HEK293T (cell line): ENCODE results near the gene C20orf204.

Experiments used
- ARNT ChIP-seq: fragments of 450-650 bp; IDR thresholded peaks from 2 replicates; pipeline ENCODE4 v1.6.1; 2017; ENCODE audit warnings: mild to moderate bottlenecking
- FOXA1 ChIP-seq: fragments of 450-650 bp; IDR thresholded peaks from 2 replicates; pipeline ENCODE4 v1.6.1; 2016; ENCODE audit warnings: mild to moderate bottlenecking
- FOXM1 ChIP-seq: fragments of 450-650 bp; IDR thresholded peaks from 2 replicates; pipeline ENCODE4 v1.6.1; 2017; ENCODE audit warnings: mild to moderate bottlenecking, borderline replicate concordance
- L3MBTL2 ChIP-seq: fragments of 450-650 bp; conservative IDR thresholded peaks from 2 replicates; pipeline ENCODE4 v1.6.1; 2016; ENCODE audit warnings: mild to moderate bottlenecking
- SUZ12 ChIP-seq: fragments of 450-650 bp; IDR thresholded peaks from 2 replicates; pipeline ENCODE4 v1.6.1; 2016; ENCODE audit warnings: mild to moderate bottlenecking

DNA sequence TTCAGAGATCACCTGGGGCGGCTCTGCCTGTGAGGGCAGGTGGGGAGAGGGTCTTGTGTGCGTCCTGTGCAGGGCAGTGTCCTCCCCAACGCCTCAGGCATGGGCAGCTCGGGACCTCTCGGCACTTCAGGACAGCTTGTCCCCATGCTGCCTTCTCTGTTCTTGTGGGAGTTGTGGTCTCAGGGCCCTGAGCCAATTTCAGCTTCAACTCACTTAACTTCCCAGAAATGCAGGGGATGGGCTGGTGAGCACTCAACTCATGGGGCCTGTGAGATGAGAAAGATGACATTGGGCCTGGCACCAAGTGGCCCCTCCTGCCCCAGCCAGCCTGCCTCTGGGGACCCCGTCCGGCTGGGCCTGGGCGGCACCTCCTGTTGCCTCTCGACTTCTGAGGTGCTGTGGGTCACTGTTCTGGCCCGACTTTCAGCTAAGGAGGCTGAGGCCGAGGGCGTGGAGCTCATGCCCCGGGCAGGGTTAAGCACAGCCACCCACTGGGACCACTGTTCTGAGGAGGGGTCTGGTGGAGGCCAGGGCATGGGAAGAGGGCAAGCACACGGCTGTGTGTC, 36.6 kb downstream of the C20orf204 start:
- TF ChIP-seq FOXA1 = no peak
- TF ChIP-seq ARNT = no peak
- TF ChIP-seq L3MBTL2 = no peak
- no peak for TF ChIP-seq SUZ12
- no peak for TF ChIP-seq FOXM1
